ENCODE data around the gene BACE1.
"Not testable (repeated sequence)": the region's sequence is repeated elsewhere in the genome, so short reads cannot be mapped to it uniquely, and the experiment has no call there.

BACE1 gene

GRCh38 chr11:117269856-117270255 lies 46.2 kb downstream of the BACE1 start:
- H3K9ac ChIP-seq (ENCODE audit: low read length): no peak overlapping the region
- no peaks in the 10 kb centered on the region for H3K27me3 ChIP-seq (ENCODE audit: control insufficient read depth in 1 of 2, insufficient read depth in 2 of 2, low read length in 2 of 2)
- no peaks in the 10 kb centered on the region for H3K9me3 ChIP-seq (ENCODE audit: low read length)
- no peaks in the 10 kb centered on the region for H3K36me3 ChIP-seq (ENCODE audit: insufficient read depth, low read length)
- no peak overlapping the region for H3K27ac ChIP-seq (ENCODE audit: low read depth, low read length)
- H3K4me1 ChIP-seq (ENCODE audit: insufficient read depth, low read length): no peaks in the 10 kb centered on the region
- no peak overlapping the region for H3K4me3 ChIP-seq (ENCODE audit: low read depth in 1 of 2, low read length in 2 of 2)

GRCh38 chr11:117265745-117266144 lies 50.3 kb downstream of the BACE1 start:
- H3K27me3 ChIP-seq (ENCODE audit: control insufficient read depth in 1 of 2, insufficient read depth in 2 of 2, low read length in 2 of 2): no peaks in the 10 kb centered on the region
- no peaks in the 10 kb centered on the region for H3K9me3 ChIP-seq (ENCODE audit: low read length)
- no peaks in the 10 kb centered on the region for H3K36me3 ChIP-seq (ENCODE audit: insufficient read depth, low read length)

GRCh38 chr11:117264624-117265323 lies 51.3 kb downstream of the BACE1 start:
- H3K27me3 ChIP-seq (ENCODE audit: control insufficient read depth in 1 of 2, insufficient read depth in 2 of 2, low read length in 2 of 2); H3K36me3 ChIP-seq (ENCODE audit: insufficient read depth, low read length); H3K4me1 ChIP-seq (ENCODE audit: insufficient read depth, low read length); H3K27ac ChIP-seq (ENCODE audit: low read depth, low read length); H3K9ac ChIP-seq (ENCODE audit: low read length); H3K9me3 ChIP-seq (ENCODE audit: low read length); H3K4me3 ChIP-seq (ENCODE audit: low read depth in 1 of 2, low read length in 2 of 2): not testable (repeated sequence)

More at GRCh38 chr11:117265745-117266144, 50.3 kb downstream of the BACE1 start:
- H3K9ac ChIP-seq (ENCODE audit: low read length): no peak overlapping the region
- H3K4me1 ChIP-seq (ENCODE audit: insufficient read depth, low read length): no peaks in the 10 kb centered on the region
- no peak overlapping the region for H3K4me3 ChIP-seq (ENCODE audit: low read depth in 1 of 2, low read length in 2 of 2)
- no peak overlapping the region for H3K27ac ChIP-seq (ENCODE audit: low read depth, low read length)

- no peaks in the 10 kb centered on the region for H3K36me3 ChIP-seq (ENCODE audit: insufficient read depth, low read length)
Measured at GRCh38 chr11:117259417-117259816, 56.6 kb downstream of the BACE1 start.

GRCh38 chr11:117258576-117258975 lies 57.5 kb downstream of the BACE1 start:
- Histone ChIP-seq H3K36me3 (ENCODE audit: insufficient read depth, low read length) (no peaks in the 10 kb centered on the region), H3K9me3 (ENCODE audit: low read length) (no peaks in the 10 kb centered on the region), H3K4me1 (ENCODE audit: insufficient read depth, low read length) (no peaks in the 10 kb centered on the region), H3K27ac (ENCODE audit: low read depth, low read length) (no peak overlapping the region), H3K9ac (ENCODE audit: low read length) (no peak overlapping the region), H3K4me3 (ENCODE audit: low read depth in 1 of 2, low read length in 2 of 2) (no peak overlapping the region), H3K27me3 (ENCODE audit: control insufficient read depth in 1 of 2, insufficient read depth in 2 of 2, low read length in 2 of 2) (no peaks in the 10 kb centered on the region)

More at GRCh38 chr11:117259417-117259816, 56.6 kb downstream of the BACE1 start:
- Histone ChIP-seq H3K9me3 (ENCODE audit: low read length) (no peaks in the 10 kb centered on the region), H3K9ac (ENCODE audit: low read length) (no peak overlapping the region), H3K4me1 (ENCODE audit: insufficient read depth, low read length) (no peaks in the 10 kb centered on the region), H3K4me3 (ENCODE audit: low read depth in 1 of 2, low read length in 2 of 2) (no peak overlapping the region), H3K27me3 (ENCODE audit: control insufficient read depth in 1 of 2, insufficient read depth in 2 of 2, low read length in 2 of 2) (no peaks in the 10 kb centered on the region), H3K27ac (ENCODE audit: low read depth, low read length) (no peak overlapping the region)

GRCh38 chr11:117256573-117256972 lies 59.5 kb downstream of the BACE1 start:
- Histone ChIP-seq H3K4me3 (ENCODE audit: low read depth in 1 of 2, low read length in 2 of 2) (no peak overlapping the region), H3K4me1 (ENCODE audit: insufficient read depth, low read length) (no peaks in the 10 kb centered on the region), H3K9me3 (ENCODE audit: low read length) (no peaks in the 10 kb centered on the region), H3K27me3 (ENCODE audit: control insufficient read depth in 1 of 2, insufficient read depth in 2 of 2, low read length in 2 of 2) (no peaks in the 10 kb centered on the region), H3K36me3 (ENCODE audit: insufficient read depth, low read length) (no peaks in the 10 kb centered on the region), H3K27ac (ENCODE audit: low read depth, low read length) (no peak overlapping the region), H3K9ac (ENCODE audit: low read length) (no peak overlapping the region)

GRCh38 chr11:117255966-117256365 lies 60.1 kb downstream of the BACE1 start:
- Histone ChIP-seq H3K4me3 (ENCODE audit: low read depth in 1 of 2, low read length in 2 of 2) (no peak overlapping the region), H3K36me3 (ENCODE audit: insufficient read depth, low read length) (no peaks in the 10 kb centered on the region), H3K27ac (ENCODE audit: low read depth, low read length) (no peak overlapping the region), H3K9me3 (ENCODE audit: low read length) (no peaks in the 10 kb centered on the region), H3K9ac (ENCODE audit: low read length) (no peak overlapping the region), H3K27me3 (ENCODE audit: control insufficient read depth in 1 of 2, insufficient read depth in 2 of 2, low read length in 2 of 2) (no peaks in the 10 kb centered on the region), H3K4me1 (ENCODE audit: insufficient read depth, low read length) (no peaks in the 10 kb centered on the region)

GRCh38 chr11:117251506-117251905 lies 64.5 kb downstream of the BACE1 start:
- no peaks in the 10 kb centered on the region for H3K9me3 ChIP-seq (ENCODE audit: low read length)
- H3K4me1 ChIP-seq (ENCODE audit: insufficient read depth, low read length): no peaks in the 10 kb centered on the region
- H3K27me3 ChIP-seq (ENCODE audit: control insufficient read depth in 1 of 2, insufficient read depth in 2 of 2, low read length in 2 of 2): no peaks in the 10 kb centered on the region
- no peak overlapping the region for H3K9ac ChIP-seq (ENCODE audit: low read length)
- H3K27ac ChIP-seq (ENCODE audit: low read depth, low read length): no peak overlapping the region
- H3K4me3 ChIP-seq (ENCODE audit: low read depth in 1 of 2, low read length in 2 of 2): no peak overlapping the region
- H3K36me3 ChIP-seq (ENCODE audit: insufficient read depth, low read length): peaks cover 28% of the 10 kb centered on the region

- Histone ChIP-seq H3K9me3 (ENCODE audit: low read length) (no peaks in the 10 kb centered on the region), H3K36me3 (ENCODE audit: insufficient read depth, low read length) (peaks cover 34% of the 10 kb centered on the region), H3K27me3 (ENCODE audit: control insufficient read depth in 1 of 2, insufficient read depth in 2 of 2, low read length in 2 of 2) (no peaks in the 10 kb centered on the region), H3K9ac (ENCODE audit: low read length) (no peak overlapping the region), H3K27ac (ENCODE audit: low read depth, low read length) (no peak overlapping the region), H3K4me3 (ENCODE audit: low read depth in 1 of 2, low read length in 2 of 2) (no peak overlapping the region), H3K4me1 (ENCODE audit: insufficient read depth, low read length) (no peaks in the 10 kb centered on the region)
Measured at GRCh38 chr11:117249571-117249970, 66.5 kb downstream of the BACE1 start.

GRCh38 chr11:117248341-117248740 lies 67.7 kb downstream of the BACE1 start:
- H3K36me3 ChIP-seq (ENCODE audit: insufficient read depth, low read length): peaks cover 43% of the 10 kb centered on the region
- no peaks in the 10 kb centered on the region for H3K27me3 ChIP-seq (ENCODE audit: control insufficient read depth in 1 of 2, insufficient read depth in 2 of 2, low read length in 2 of 2)
- no peaks in the 10 kb centered on the region for H3K9me3 ChIP-seq (ENCODE audit: low read length)
- H3K4me1 ChIP-seq (ENCODE audit: insufficient read depth, low read length): no peaks in the 10 kb centered on the region
- no peak overlapping the region for H3K4me3 ChIP-seq (ENCODE audit: low read depth in 1 of 2, low read length in 2 of 2)
- H3K27ac ChIP-seq (ENCODE audit: low read depth, low read length): no peak overlapping the region
- no peak overlapping the region for H3K9ac ChIP-seq (ENCODE audit: low read length)

GRCh38 chr11:117239295-117239694 lies 76.8 kb downstream of the BACE1 start:
- H3K9me3 ChIP-seq (ENCODE audit: low read length): no peaks in the 10 kb centered on the region
- H3K4me1 ChIP-seq (ENCODE audit: insufficient read depth, low read length): peaks cover 1% of the 10 kb centered on the region
- no peak overlapping the region for H3K9ac ChIP-seq (ENCODE audit: low read length)
- no peak overlapping the region for H3K27ac ChIP-seq (ENCODE audit: low read depth, low read length)
- H3K36me3 ChIP-seq (ENCODE audit: insufficient read depth, low read length): peaks cover 25% of the 10 kb centered on the region
- H3K4me3 ChIP-seq (ENCODE audit: low read depth in 1 of 2, low read length in 2 of 2): no peak overlapping the region
- no peaks in the 10 kb centered on the region for H3K27me3 ChIP-seq (ENCODE audit: control insufficient read depth in 1 of 2, insufficient read depth in 2 of 2, low read length in 2 of 2)

- Histone ChIP-seq H3K36me3 (ENCODE audit: insufficient read depth, low read length) (peaks cover 17% of the 10 kb centered on the region), H3K9me3 (ENCODE audit: low read length) (no peaks in the 10 kb centered on the region), H3K27me3 (ENCODE audit: control insufficient read depth in 1 of 2, insufficient read depth in 2 of 2, low read length in 2 of 2) (no peaks in the 10 kb centered on the region), H3K27ac (ENCODE audit: low read depth, low read length) (no peak overlapping the region), H3K4me3 (ENCODE audit: low read depth in 1 of 2, low read length in 2 of 2) (no peak overlapping the region), H3K9ac (ENCODE audit: low read length) (no peak overlapping the region), H3K4me1 (ENCODE audit: insufficient read depth, low read length) (peaks cover 7% of the 10 kb centered on the region)
Measured at GRCh38 chr11:117238221-117238620, 77.8 kb downstream of the BACE1 start.

Measured in muscle layer of colon (tissue), 2 donors.